AG08395 (cell line): ENCODE measurements around the gene BMP4.

Source experiments
- DNase-seq: peaks from one replicate; pipeline ENCODE4 v3.0.0; 2012; ENCODE audit warnings: mixed read lengths, low spot score

BMP4 gene

GRCh38 chr14:53964249-53964648, 7.6 kb upstream of the BMP4 start:
- no peak for DNase-seq

DNA sequence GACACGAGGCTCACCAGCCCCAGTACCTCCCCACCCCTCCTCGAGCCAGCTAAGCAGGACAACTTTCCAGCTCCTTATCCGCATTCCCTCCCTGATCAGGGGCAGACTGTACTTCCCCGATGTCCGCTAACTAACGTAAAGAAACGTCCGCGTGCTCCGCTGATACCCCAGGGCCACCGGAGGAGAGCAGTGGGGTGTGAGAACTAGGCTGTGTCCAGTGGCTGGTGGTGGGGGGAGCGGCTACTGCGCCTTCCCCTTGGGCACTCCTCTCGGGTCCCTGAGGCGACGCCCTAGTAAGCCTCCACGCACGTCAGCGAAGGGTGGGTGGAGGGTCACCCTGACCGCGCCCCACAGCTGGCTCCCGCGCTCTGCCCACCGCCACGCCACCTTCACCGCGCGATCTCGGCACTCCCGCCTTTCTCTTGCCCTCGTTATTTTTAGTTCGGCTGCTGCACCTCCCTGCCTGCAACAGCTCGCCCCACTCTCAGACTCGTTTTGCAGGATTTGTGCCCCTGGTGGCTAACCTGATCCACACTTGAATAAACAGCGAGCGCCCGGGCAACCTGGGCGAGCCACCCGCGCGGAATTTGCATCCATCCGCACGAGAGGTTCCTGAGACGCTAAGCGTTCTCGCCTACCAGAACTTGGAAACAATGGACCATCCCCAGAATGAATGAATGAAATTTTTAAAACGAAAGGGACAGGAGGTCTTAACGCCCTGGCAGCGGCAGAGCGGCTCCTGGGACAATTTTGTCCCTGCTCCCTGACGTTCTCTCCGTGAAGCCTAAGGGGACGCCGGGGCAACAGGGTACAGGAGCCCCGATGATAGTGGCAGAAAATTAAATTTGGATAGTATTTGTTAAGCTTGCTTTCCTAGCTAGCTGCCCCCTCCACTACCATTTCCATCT, 6.9 kb upstream of the BMP4 start:
- peak; percentile 27 for DNase-seq

- DNase-seq: no peak
These were observed 6.3 kb upstream of the BMP4 start for GRCh38 chr14:53962953-53963319.

DNA sequence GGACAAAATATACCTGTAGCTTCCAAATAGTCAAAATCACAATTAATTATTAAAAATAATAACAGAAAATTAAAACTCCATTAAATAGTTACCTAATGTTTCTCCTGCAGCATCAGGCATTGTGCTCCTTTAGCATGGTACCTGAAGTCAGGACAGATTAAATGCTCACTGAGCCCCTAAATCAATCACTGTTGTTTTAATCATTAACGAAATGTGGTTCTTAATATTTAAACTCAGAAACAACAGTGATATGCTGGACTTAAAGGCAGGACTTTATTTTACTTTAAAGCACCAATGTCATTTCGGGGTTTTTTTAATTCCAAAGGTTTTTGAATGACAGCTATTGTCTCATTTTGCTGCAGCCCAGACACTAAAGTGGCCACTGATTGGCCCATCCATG, 2.0 kb upstream of the BMP4 start:
- DNase-seq: no peak

- no peak for DNase-seq
These were observed 1.1 kb upstream of the BMP4 start for GRCh38 chr14:53957739-53958138.

DNA sequence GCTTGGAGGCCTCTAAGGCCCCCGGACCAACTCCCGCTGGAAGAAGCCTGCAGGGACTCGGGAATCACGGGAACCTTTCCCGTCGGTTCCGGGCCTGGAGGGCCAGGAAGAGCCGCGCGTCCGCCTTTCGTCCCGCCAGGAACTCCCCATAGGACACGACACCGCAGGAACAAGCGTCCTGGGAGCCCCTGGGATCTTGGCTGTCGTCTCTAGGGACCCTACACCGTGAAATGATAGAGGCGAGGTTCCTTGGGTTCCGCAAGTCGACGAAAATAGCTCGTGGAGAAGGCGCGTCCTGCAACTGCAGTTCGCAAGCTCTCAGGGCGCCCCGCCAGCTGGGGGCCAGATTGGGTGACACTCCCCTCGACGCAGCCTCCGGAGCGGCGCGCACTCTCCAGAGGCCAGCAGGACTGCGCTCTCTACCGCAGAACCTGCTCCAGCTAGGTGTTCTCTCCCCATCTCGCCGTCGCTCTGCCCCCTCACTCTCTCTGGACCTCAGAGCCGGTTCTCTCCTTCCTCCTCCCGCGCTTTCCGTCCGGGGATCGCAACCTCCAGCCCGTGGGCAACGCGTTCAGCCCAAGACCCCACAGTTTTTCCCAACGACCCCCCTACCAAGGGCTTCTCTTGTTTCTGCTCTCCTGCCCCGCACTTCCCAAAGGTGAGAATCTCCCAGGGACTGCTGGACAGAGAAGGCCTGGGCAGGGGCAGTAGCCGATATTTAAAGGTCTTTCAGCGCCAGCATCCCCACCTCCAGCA, 776 bp downstream of the BMP4 start:
- DNase-seq: no peak

- no peak for DNase-seq
These were observed 1.4 kb downstream of the BMP4 start for GRCh38 chr14:53955229-53955556.

DNA sequence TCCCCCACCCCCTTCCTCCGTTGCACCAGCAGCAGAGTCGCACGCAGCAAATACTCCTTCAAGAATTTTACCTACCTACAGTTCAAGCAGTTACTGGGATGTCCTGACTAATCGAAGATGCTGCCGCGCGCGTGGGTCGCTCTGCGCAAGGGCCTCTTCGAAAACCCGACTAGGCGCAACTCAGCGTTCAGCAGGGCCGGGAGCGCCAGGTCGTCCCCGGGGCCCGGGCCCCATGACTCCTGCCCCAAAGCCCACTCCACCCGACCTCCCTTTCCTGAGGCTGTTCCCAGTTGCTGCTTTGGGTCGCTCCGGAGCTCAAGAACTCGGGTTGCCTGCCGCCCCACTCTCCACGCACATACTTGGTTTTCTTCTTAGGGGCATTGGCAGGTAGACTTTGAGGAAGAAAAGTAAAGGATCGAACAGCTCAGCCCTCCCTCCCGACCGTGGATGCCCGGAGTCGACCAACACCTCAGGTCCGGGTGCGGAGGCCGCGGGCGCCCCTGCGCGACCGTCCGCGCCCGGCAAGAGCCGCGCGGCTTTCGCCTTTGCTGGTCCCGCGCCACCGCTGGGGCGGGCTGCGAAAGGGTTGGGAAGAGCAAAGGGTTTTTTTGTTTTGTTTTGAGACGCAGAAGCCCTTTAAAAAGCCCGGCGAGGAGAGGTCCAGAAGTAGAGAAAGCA, 1.9 kb downstream of the BMP4 start:
- no peak for DNase-seq

- DNase-seq: peak; percentile 20
These were observed 2.6 kb downstream of the BMP4 start for GRCh38 chr14:53953828-53954550.

GRCh38 chr14:53953002-53953827, 3.4 kb downstream of the BMP4 start:
- DNase-seq: peak; percentile 48

DNA sequence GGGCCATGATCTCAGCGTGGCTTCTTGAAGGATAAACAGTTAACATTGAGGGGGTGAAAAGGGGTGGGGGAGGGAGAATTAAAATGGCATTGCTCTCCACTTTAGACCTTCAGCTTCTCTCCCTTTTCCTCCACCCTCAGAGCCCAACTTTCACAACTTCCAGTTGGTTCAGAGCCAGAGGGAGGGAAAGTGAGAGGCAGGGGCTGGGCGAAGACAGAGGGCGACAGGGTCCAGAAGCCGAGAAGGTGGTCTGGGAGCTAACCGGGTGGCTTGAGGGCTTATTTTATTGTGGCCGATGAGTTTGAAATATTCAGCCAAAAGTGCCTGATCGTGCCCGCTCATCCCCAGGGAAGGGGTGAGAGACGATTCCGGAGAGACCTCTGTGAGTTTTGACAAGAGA, 4.1 kb downstream of the BMP4 start:
- DNase-seq: no peak

DNA sequence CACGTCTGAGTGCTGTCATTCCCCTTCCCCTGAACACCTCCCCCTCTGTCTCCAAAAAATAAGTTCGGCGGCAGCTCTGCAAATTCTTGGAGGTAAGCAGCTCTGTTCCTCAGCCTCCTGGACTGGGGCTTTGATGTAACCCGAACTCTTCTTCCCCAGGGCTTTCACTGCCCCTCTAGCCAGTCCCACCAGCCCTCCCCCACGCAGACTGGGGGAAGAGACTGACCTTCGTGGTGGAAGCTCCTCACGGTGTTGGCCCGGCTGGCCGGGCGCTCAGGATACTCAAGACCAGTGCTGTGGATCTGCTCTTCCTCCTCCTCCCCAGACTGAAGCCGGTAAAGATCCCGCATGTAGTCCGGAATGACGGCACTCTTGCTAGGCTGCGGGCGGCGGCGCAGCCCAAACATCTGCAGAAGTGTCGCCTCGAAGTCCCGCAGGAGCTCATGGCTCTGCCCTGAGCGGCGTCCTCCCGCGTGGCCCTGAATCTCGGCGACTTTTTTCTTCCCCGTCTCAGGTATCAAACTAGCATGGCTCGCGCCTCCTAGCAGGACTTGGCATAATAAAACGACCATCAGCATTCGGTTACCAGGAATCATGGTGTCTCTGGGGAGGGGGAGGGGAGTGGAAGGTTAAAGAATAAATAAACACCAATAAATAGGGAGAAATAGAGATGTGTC, 4.9 kb downstream of the BMP4 start:
- DNase-seq: no peak

GRCh38 chr14:53951243-53951626, 5.4 kb downstream of the BMP4 start:
- DNase-seq: no peak

DNA sequence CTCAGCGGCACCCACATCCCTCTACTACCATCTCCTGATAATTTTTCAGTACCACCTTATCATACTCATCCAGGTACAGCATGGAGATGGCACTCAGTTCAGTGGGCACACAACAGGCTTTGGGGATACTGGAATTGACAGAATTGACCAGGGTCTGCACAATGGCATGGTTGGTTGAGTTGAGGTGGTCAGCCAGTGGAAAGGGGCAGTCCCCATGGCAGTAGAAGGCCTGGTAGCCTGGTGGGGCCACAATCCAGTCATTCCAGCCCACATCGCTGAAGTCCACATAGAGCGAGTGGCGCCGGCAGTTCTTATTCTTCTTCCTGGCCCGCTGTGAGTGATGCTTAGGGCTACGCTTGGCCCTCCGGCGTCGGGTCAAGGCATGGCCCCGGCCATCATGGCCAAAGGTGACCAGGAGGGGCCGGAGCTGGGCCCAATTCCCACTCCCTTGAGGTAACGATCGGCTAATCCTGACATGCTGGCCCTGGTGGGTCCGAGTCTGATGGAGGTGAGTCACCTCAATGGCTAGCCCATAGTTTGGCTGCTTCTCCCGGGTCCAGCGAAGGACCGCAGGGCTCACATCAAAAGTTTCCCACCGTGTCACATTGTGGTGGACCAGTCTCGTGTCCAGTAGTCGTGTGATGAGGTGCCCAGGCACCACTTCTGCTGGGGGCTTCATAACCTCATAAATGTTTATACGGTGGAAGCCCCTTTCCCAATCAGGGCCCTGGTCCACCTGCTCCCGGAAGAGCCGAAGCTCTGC, 6.4 kb downstream of the BMP4 start:
- DNase-seq: no peak

DNA sequence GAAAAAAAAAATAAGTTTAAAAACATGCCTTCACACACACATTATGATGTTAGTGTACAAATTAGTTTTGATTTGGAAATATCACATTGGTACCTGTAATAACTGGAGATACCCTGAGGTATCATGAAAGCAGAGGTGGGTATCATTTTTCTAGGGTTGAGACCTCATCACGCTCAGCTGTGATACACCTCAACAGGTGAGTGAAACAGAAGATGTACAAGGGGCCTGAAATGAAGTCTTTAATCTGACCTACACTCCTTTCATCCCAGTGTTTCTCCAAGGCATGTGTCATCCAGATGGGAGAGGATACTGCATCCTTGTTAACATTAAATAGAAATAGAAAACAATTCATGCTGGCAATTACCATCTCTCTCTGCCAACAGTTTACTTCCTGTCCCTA, 7.4 kb downstream of the BMP4 start:
- DNase-seq: no peak

- DNase-seq: no peak
These were observed 8.3 kb downstream of the BMP4 start for GRCh38 chr14:53948205-53948884.

- no peak for DNase-seq
These were observed 9.0 kb downstream of the BMP4 start for GRCh38 chr14:53947452-53948204.

GRCh38 chr14:53947094-53947445, 9.6 kb downstream of the BMP4 start:
- DNase-seq: no peak
